ENCODE results near the gene CSMD2.

CSMD2 gene

GRCh38 chr1:33777337-33777736 is 387.7 kb downstream of the CSMD2 start:
- in situ Hi-C loops (cut with HindIII; ENCODE audit: low sequenced_read_pairs): no loop called here
- DNase-seq (ENCODE audit: low read depth, low spot score): no peak
- no peak overlapping the region for H3K4me3 ChIP-seq (ENCODE audit: low read depth, low read length)
- TF ChIP-seq CTCF (IDR thresholded peaks at IDR 0.05; ENCODE audit: low read depth, low read length): no peak

GRCh38 chr1:33768821-33769220 is 396.2 kb downstream of the CSMD2 start:
- no peak for DNase-seq (ENCODE audit: low read depth, low spot score)
- in situ Hi-C loops (cut with HindIII; ENCODE audit: low sequenced_read_pairs): no loop called here
- no peak for TF ChIP-seq CTCF (IDR thresholded peaks at IDR 0.05; ENCODE audit: low read depth, low read length)
- no peak overlapping the region for H3K4me3 ChIP-seq (ENCODE audit: low read depth, low read length)

- H3K4me3 ChIP-seq (ENCODE audit: low read depth, low read length): no peak overlapping the region
- TF ChIP-seq CTCF (IDR thresholded peaks at IDR 0.05; ENCODE audit: low read depth, low read length): no peak
Observed at GRCh38 chr1:33768106-33768505, 396.9 kb downstream of the CSMD2 start.

GRCh38 chr1:33764149-33764548 is 400.9 kb downstream of the CSMD2 start:
- no peak for TF ChIP-seq CTCF (IDR thresholded peaks at IDR 0.05; ENCODE audit: low read depth, low read length)
- in situ Hi-C loops (cut with HindIII; ENCODE audit: low sequenced_read_pairs): no loop called here
- DNase-seq (ENCODE audit: low read depth, low spot score): no peak
- H3K4me3 ChIP-seq (ENCODE audit: low read depth, low read length): no peak overlapping the region

More at GRCh38 chr1:33768106-33768505, 396.9 kb downstream of the CSMD2 start:
- in situ Hi-C loops (cut with HindIII; ENCODE audit: low sequenced_read_pairs): no loop called here
- DNase-seq (ENCODE audit: low read depth, low spot score): no peak

GRCh38 chr1:33763406-33763805 is 401.6 kb downstream of the CSMD2 start:
- TF ChIP-seq CTCF (IDR thresholded peaks at IDR 0.05; ENCODE audit: low read depth, low read length): no peak
- peak; percentile 39 for DNase-seq (ENCODE audit: low read depth, low spot score)
- H3K4me3 ChIP-seq (ENCODE audit: low read depth, low read length): no peak overlapping the region
- in situ Hi-C loops (cut with HindIII; ENCODE audit: low sequenced_read_pairs): no loop called here

GRCh38 chr1:33762962-33763361 is 402.1 kb downstream of the CSMD2 start:
- no peak for TF ChIP-seq CTCF (IDR thresholded peaks at IDR 0.05; ENCODE audit: low read depth, low read length)
- no peak for DNase-seq (ENCODE audit: low read depth, low spot score)
- H3K4me3 ChIP-seq (ENCODE audit: low read depth, low read length): no peak overlapping the region
- in situ Hi-C loops (cut with HindIII; ENCODE audit: low sequenced_read_pairs): no loop called here

All from astrocyte of the spinal cord (primary cell).